GM18507 (cell line): ENCODE data around the gene CRISP2.
"Not testable (repeated sequence)": the region's sequence is repeated elsewhere in the genome, so short reads cannot be mapped to it uniquely, and the experiment has no call there.

Source experiments
- DNase-seq: peaks from one replicate; pipeline ENCODE4 v3.0.0; 2011; ENCODE audit warnings: low read depth; ENCODE audit not compliant: insufficient read length; ENCODE audit errors: extremely low spot score
- FAIRE-seq: peaks from 2 replicates; lab custom pipeline; 2011; peaks lifted over from hg19 to GRCh38; lab: Jason Lieb, UNC

Gene CRISP2

DNA sequence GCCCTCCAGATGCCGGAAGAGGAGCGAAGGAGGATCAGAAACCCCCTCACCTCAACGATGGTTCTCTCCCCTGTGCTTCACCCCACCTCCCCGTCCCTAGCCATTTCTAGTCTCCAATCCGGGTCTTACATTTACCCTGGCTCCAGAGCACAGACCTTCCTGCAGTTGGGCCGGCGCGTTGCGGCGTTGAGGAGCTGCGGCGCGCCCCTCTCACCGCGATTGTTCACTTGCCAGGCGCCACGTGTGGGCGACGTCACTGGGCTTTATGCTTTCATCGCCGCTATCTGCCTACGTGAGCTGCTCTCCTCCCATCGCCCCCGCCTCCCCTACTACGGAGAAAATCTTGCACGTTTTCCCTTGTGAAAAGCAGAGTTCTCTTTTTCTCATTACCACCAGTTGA, at the start of gene CRISP2:
Gene CRISP2, minus strand, starts transcription at position 198 of the 400 bp plus-strand sequence. CDS start 4,347 bp downstream, outside the sequence.
- FAIRE-seq (no peak), DNase-seq (no peak)

- FAIRE-seq, result no peak
These were observed 30.9 kb upstream of the CRISP2 start, which contains the start of gene CRISP3 for GRCh38 chr6:49744259-49744658. TSS of gene CRISP3 (minus strand) at chr6:49744388. CDS start at chr6:49744367, 21 bp downstream.

GRCh38 chr6:49743429-49743828, 30.1 kb upstream of the CRISP2 start:
- FAIRE-seq (no peak), DNase-seq (no peak)

More at GRCh38 chr6:49744259-49744658, 30.9 kb upstream of the CRISP2 start, which contains the start of gene CRISP3:
- no peak for DNase-seq

GRCh38 chr6:49739423-49739822, 26.1 kb upstream of the CRISP2 start:
- no peak for DNase-seq
- FAIRE-seq, result no peak

DNA sequence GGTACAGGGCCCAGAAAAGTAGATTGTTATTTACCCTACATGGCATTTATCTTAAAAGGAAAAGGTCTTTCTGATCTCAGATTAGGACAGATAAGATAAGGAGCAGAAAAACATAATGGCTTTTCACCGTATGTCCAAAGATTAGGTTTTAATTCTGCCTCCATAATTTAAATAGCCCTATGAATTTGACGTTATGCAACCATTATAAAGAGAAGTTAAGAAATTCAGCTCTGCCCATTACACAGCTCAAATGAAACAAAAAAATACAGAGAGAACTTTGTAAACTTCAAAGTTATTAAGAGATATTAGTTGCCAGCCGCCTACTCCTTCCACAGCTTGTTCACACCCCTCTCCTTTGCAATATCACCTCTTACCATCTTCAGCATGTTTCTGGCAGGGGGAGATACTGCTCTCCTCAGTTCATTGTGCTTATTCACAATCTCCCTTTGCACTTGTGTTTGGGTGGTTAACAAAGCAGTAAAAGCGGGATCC, 22.7 kb upstream of the CRISP2 start:
- DNase-seq, result no peak
- FAIRE-seq, result no peak

DNA sequence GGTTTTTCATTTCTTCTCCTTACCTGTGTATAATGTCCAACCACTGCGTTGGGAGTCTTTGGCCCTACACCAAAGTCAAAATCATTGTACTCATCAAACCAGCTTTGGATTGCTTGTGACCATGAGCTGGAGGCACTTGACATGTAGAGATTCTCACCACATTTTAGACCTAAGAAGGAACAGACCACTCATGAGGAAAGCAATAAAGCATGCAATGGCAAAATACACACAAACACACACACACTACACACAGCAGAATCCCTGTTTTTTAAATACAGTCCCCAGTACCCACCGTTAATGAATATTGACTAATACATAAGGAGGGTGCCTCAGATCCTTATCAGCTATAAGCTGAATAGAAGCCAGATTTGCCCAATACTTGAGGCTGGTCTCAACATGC, 20.3 kb upstream of the CRISP2 start:
- FAIRE-seq (no peak), DNase-seq (no peak)

DNA sequence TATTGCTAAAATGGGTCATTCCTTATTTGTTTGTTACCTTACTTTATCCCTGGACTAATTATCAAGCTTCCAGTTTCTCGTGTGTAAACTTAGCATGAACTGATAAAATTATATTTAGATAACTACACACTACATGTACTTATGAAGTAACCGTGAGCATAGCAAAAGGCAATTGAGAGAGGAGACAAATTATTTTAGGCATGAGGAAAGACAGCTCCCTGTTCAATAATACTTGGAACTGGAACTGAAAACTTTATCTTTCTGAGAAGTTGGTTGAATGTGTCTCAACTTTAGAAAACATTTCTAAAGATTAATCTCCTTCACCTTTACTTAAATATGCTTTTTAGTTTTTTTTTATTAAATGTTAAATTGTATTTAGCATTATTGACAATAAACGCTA, 19.4 kb upstream of the CRISP2 start:
- FAIRE-seq (no peak), DNase-seq (no peak)

DNA sequence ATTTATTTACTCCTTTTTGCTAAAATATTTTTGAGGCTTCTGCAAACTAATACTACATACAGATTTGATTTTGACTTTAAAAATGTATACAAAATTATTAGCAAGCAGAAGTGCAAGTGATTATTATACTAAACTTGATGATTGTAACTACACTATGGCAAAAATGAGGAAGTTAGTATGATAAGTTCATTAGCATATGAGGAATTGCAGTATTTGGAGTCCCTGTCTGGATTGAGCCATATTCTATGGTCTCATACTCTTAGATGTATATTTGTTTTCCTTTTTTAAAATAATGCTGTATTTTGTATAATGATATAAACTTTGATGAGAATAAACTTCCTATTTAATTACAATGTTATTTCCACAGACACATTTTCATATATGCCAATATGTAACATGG, 16.9 kb upstream of the CRISP2 start:
- DNase-seq, result no peak
- FAIRE-seq, result no peak

GRCh38 chr6:49723917-49724316, 10.6 kb upstream of the CRISP2 start:
- not testable (repeated sequence) for FAIRE-seq, DNase-seq

DNA sequence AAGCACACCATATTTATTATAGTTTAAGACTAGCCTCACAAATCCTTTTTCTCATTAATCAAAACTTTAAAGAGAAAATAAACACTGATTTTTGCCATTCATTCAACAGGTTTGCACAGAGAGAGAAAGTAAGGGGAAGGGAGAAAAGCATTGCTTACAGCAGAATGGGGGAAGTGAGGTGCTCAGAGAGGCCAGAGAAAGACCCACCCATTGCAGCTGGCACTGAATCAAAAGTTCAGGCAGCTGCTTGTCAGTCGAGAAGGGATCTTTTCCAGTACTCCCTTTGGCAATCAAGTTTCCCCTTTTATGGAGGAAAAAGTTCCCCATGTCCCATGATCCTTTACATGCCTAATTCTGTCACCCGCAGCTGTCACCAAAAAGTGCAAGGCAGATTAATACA, 8.0 kb upstream of the CRISP2 start:
- DNase-seq, result no peak
- no peak for FAIRE-seq

- no peak for DNase-seq
- FAIRE-seq, result no peak
These were observed 7.0 kb upstream of the CRISP2 start for GRCh38 chr6:49720372-49720771.

GRCh38 chr6:49698478-49698877, 14.9 kb downstream of the CRISP2 start:
- DNase-seq, result no peak
- no peak for FAIRE-seq

DNA sequence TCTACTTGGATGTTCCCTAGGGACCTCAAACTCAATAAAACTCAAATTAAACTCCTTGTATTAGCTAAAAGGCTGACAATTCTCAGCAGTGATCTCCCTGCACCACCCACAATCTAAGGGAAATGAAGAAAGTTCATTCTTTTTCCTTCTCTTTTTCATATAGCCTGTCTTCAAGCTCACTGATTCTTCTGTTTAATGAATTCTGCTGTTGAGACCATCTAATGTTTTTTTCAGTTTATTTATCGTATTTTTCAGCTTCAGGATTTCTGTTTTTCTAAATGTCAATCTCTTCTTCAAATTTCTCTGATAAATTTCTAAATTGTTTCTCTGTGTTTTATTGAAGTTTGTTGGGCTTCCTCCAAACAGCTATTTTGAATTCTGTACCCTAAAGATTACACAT, 19.8 kb downstream of the CRISP2 start:
- DNase-seq (no peak), FAIRE-seq (no peak)

DNA sequence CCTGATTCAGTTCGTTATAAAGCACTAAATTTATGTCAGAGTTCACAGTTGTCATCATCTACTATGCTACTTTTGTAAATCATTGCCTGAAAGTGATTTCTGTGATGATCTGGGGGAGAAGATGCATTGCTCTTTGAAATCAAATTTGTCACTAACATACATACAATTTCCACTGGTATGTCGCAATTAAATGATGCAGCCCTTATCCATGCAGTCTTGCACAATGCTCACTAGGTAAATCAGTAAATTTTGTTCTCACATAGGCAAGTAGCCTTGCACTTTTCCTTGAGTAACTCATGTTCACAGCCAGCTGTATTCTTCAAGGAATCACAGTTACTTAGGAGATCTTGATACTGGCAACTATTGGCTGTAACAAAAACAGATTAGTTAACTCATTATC, 20.8 kb downstream of the CRISP2 start:
- FAIRE-seq, result no peak
- no peak for DNase-seq

- no peak for DNase-seq
- no peak for FAIRE-seq
These were observed 36.6 kb downstream of the CRISP2 start for GRCh38 chr6:49676671-49677281.

DNA sequence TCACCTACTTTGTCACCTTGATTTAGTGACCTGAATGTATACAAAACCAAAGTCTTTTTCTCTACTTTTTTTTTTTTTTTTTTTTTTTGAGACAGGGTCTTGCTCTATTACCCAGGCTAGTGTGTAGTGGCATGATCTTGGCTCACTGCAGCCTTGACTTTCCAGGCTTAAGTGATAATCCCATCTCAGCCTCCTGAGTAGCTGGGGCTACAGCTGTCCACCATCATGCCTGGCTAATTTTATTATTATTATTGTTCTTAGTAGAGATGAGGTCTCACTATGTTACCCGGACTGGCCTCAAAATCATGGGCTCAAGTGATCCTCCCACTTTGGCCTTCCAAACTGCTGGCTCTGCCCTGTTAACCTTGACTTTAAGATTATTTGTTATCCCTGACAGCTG, 37.5 kb downstream of the CRISP2 start:
- DNase-seq (no peak), FAIRE-seq (no peak)

DNA sequence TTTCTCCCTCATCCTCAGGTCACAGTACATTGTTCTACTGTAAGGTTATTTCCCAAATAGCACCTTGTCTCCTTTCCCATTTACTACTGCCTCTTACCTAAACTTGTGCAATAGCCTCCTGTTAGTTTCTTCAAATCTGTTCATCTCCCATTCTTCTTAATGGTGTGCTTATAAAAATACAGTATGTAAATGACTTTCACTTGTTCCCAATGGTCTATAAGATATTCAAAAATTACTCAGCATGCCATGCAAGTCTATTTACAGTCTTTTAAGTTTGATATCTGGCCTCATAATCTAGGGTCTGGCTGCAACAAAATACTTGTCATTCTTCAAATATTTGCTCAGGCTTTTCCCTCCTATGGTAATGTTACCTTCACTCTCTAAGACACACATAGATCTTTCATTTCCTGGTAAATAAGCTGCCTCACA, 45.2 kb downstream of the CRISP2 start:
- no peak for DNase-seq

DNA sequence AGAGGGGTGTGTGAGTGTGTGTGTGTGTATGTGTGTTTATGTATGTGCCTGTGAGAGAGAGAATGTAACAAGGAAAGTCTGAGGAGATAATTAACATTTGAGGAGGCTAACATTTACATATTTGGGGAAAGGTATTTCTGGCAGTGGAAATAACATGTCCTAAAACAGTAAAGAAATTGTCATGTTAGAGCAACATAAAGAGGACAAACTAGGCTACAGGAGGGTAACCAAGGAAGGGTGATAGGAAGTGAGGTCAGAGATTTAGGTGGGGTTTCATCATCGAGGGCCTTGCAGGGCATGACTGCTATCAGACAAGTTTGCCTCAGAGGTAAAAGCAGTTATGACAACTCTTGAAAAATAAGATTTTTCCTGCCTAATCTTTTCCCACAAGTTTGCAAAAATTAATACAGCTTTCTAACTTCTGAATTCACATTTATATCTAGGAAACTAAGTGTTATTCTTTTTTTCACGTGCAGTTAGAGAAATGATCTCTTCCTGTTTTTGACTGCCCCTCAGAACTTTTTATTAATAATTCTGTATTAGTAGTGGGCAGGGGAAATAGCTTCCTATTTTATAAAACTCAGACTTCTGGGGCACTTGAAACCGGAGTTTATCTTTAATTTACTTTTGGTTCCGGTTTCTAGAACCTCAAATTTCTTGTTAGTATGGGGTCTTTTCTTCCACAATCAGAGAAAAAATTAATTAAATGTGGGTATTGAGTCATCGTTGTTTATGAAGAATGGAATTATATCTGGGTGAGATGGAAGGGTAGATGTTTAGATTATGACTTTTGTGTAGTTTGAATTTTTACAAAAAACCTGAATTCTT, 46.2 kb downstream of the CRISP2 start:
- DNase-seq (no peak), FAIRE-seq (no peak)

More for the DNA sequence above, 45.2 kb downstream of the CRISP2 start:
- FAIRE-seq, result no peak

DNA sequence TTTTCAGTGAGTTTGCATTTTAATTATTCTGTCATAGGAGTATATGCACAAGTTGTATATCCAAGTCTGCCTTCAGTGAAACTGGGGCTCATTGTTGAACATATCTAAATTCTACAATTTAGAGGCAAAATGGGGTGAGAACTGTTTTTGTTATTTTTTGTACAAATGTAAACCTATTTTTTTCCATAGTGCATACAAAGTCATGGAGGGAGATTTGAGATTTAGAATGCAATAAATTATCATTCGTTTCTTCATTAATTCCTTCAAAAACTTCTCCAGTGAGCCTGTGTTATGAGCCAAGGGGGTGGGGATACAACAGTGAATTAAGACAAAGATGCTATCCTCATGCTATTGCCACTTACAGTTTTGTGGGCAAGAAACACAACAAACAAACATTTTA, 46.9 kb downstream of the CRISP2 start:
- DNase-seq (no peak), FAIRE-seq (no peak)

GRCh38 chr6:49664817-49665216, 48.5 kb downstream of the CRISP2 start:
- DNase-seq (no peak), FAIRE-seq (no peak)

DNA sequence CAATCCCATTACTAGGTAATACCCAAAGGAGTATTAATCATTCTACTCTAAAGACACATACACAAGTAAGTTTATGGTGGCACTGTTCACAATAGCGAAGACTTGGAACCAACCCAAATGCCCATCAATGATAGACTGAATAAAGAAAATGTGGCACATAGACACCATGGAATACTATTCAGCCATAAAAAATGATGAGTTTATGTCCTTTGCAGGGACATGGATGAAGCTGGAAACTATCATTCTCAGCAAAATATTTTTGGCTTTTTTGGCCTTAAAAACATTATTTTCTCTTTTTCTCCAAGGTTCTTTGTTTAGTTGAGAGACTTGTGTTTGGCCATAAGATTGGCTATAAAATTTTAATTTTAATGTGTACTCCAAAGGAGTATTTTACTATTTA, 49.3 kb downstream of the CRISP2 start:
- FAIRE-seq, DNase-seq: not testable (repeated sequence)
